PC-9 (cell line): ENCODE measurements around the gene SCRT2.

Experiments used
- EZH2 ChIP-seq: fragments of 200-600 bp; sonication (generic); IDR thresholded peaks from 2 replicates; pipeline ENCODE4 v1.8.0; 2017; ENCODE audit warnings: antibody characterized with exemption, low read depth
- TF ChIP-seq, protein P1 (sequence below): fragments of 200-600 bp; sonication (generic); conservative IDR thresholded peaks from 2 replicates; pipeline ENCODE4 v1.6.1; 2017; ENCODE audit warnings: mixed run types, antibody characterized with exemption, mild to moderate bottlenecking, moderate library complexity

DNA sequence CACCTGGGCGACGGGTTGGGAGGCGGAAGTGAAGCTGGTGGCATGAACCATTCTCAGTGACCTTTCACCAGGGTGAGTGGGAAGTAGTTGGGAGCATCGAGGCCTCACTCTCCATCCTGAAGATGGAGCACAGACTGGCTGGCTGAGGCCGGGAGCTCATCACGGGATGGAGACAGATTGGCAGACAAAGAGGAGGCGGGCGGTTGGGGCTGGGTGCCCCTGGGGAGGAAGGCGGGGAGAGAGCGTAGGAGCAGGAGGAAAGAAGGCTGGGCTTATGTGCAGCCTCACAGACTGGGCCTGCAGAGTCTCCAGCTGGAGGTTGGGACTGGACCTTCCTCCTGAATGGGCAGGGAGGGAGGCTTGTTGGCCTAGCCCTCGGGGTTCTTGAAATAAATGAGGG, 44.2 kb upstream of the SCRT2 start:
- TF ChIP-seq, protein P1, sequence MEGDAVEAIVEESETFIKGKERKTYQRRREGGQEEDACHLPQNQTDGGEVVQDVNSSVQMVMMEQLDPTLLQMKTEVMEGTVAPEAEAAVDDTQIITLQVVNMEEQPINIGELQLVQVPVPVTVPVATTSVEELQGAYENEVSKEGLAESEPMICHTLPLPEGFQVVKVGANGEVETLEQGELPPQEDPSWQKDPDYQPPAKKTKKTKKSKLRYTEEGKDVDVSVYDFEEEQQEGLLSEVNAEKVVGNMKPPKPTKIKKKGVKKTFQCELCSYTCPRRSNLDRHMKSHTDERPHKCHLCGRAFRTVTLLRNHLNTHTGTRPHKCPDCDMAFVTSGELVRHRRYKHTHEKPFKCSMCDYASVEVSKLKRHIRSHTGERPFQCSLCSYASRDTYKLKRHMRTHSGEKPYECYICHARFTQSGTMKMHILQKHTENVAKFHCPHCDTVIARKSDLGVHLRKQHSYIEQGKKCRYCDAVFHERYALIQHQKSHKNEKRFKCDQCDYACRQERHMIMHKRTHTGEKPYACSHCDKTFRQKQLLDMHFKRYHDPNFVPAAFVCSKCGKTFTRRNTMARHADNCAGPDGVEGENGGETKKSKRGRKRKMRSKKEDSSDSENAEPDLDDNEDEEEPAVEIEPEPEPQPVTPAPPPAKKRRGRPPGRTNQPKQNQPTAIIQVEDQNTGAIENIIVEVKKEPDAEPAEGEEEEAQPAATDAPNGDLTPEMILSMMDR: no peak
- no peak for TF ChIP-seq EZH2
